Measurements from ENCODE around the gene PLAGL1. TPM values are rescaled to one million over a fixed set of nuclear protein-coding genes. Genes with fewer than 3 reads are reported as not detected.
A peak's percentile ranks its signal among the peaks of the same experiment; 100 is the strongest.

PLAGL1 gene
- total and polyA plus RNA-seq, 2 donors (not counting 1 experiment from before 2014, with no cell fraction given) = 23.6 to 36.0 TPM

GRCh38 chr6:144036835-144037195 lies 28.8 kb upstream of the PLAGL1 start:
- no peak overlapping the region for H3K27ac Mint-ChIP-seq
- Histone ChIP-seq H3K4me3 (ENCODE audit: control extremely low read depth in 1 of 5, extremely low read depth in 1 of 5, insufficient read depth in 1 of 5, low read depth in 2 of 5, low read length in 4 of 5) (peak overlapping the region in 2 of 5 experiments; percentile 30 to 61), H3K9ac (ENCODE audit: low read length) (peak overlapping the region; percentile 40), H4K20me1 (ENCODE audit: control insufficient read depth, insufficient read depth, low read length, poor library complexity, severe bottlenecking) (no peaks in the 10 kb centered on the region), H3K27ac (ENCODE audit: low read length in 2 of 2) (no peak overlapping the region), H3K4me1 (ENCODE audit: control insufficient read depth in 2 of 2, insufficient read depth in 2 of 2, low read length in 2 of 2) (peaks cover 11 to 13% of the 10 kb centered on the region in 2 donors), H3K27me3 (replicated peaks in 1 of 4; ENCODE audit: control extremely low read depth in 1 of 4, control insufficient read depth in 3 of 4, insufficient read depth in 4 of 4, low read length in 3 of 4) (no peaks in the 10 kb centered on the region), H2AFZ (ENCODE audit: insufficient read depth, low read depth, low read length, poor library complexity, severe bottlenecking) (peak overlapping the region; percentile 60), H3K79me2 (ENCODE audit: control insufficient read depth, insufficient read depth, low read length) (no peaks in the 10 kb centered on the region), H3K36me3 (replicated peaks in 1 of 2; ENCODE audit: control extremely low read depth in 1 of 2, control insufficient read depth in 1 of 2, extremely low read depth in 1 of 2, insufficient read depth in 2 of 2, low read length in 1 of 2) (no peaks in the 10 kb centered on the region), H3K4me2 (replicated peaks; ENCODE audit: low read depth, low read length, poor library complexity, severe bottlenecking) (peak overlapping the region; percentile 60), H3K9me3 (ENCODE audit: control extremely low read depth in 1 of 3, control insufficient read depth in 2 of 3, insufficient read depth in 1 of 3, low read length in 2 of 3) (peaks cover 4 to 9% (median 6%) of the 10 kb centered on the region in 3 donors)
- WGBS (ENCODE audit: insufficient coverage) = no CpG with 5 or more reads among the region's 3 CpGs
- TF ChIP-seq EZH2 (IDR thresholded peaks at IDR 0.05; ENCODE audit: borderline replicate concordance, insufficient read depth, low read depth, low read length, poor library complexity, severe bottlenecking) (no peak), CTCF (IDR thresholded peaks at IDR 0.05) (no peak)
- peaks cover 16% of the 10 kb centered on the region for H3K4me1 Mint-ChIP-seq
- DNase-seq = no peak
- H3K4me3 Mint-ChIP-seq = peak overlapping the region; percentile 46
- peaks cover 6% of the 10 kb centered on the region for H3K9me3 Mint-ChIP-seq (ENCODE audit: insufficient read depth)
- intact Hi-C loops (cut with micrococcal nuclease) = no loop called here
- POLR2A ChIA-PET = no interaction called here
- H3K27me3 Mint-ChIP-seq = no peaks in the 10 kb centered on the region
- ATAC-seq (ENCODE audit: low read depth) = no peak
- CTCF ChIA-PET = interaction anchor here (1.0 to 1.5 kb wide), 2 partner anchors 23 to 97 kb away, joined by 4 to 5 read pairs; no protein-coding TSS in a partner anchor

- ATAC-seq (ENCODE audit: low read depth) (peak; percentile 21), DNase-seq (peak; percentile 17)
- Histone ChIP-seq H3K27me3 (replicated peaks in 1 of 4; ENCODE audit: control extremely low read depth in 1 of 4, control insufficient read depth in 3 of 4, insufficient read depth in 4 of 4, low read length in 3 of 4) (no peaks in the 10 kb centered on the region), H3K4me2 (replicated peaks; ENCODE audit: low read depth, low read length, poor library complexity, severe bottlenecking) (peak overlapping the region; percentile 60), H4K20me1 (ENCODE audit: control insufficient read depth, insufficient read depth, low read length, poor library complexity, severe bottlenecking) (no peaks in the 10 kb centered on the region), H3K9me3 (ENCODE audit: control extremely low read depth in 1 of 3, control insufficient read depth in 2 of 3, insufficient read depth in 1 of 3, low read length in 2 of 3) (peaks cover 4 to 9% (median 6%) of the 10 kb centered on the region in 3 donors), H3K4me3 (ENCODE audit: control extremely low read depth in 1 of 5, extremely low read depth in 1 of 5, insufficient read depth in 1 of 5, low read depth in 2 of 5, low read length in 4 of 5) (peak overlapping the region in 3 of 5 experiments; percentile 6 to 61 (median 30)), H3K36me3 (replicated peaks in 1 of 2; ENCODE audit: control extremely low read depth in 1 of 2, control insufficient read depth in 1 of 2, extremely low read depth in 1 of 2, insufficient read depth in 2 of 2, low read length in 1 of 2) (no peaks in the 10 kb centered on the region), H2AFZ (ENCODE audit: insufficient read depth, low read depth, low read length, poor library complexity, severe bottlenecking) (peak overlapping the region; percentile 60), H3K27ac (ENCODE audit: low read length in 2 of 2) (no peak overlapping the region), H3K4me1 (ENCODE audit: control insufficient read depth in 2 of 2, insufficient read depth in 2 of 2, low read length in 2 of 2) (peaks cover 11 to 13% of the 10 kb centered on the region in 2 donors), H3K9ac (ENCODE audit: low read length) (peak overlapping the region; percentile 40), H3K79me2 (ENCODE audit: control insufficient read depth, insufficient read depth, low read length) (no peaks in the 10 kb centered on the region)
- no peak for TF ChIP-seq CTCF (IDR thresholded peaks at IDR 0.05)
- no peak for TF ChIP-seq EZH2 (IDR thresholded peaks at IDR 0.05; ENCODE audit: borderline replicate concordance, insufficient read depth, low read depth, low read length, poor library complexity, severe bottlenecking)
- 18% methylated on average over 6 of the region's 8 CpGs for WGBS (ENCODE audit: insufficient coverage)
- H3K4me3 Mint-ChIP-seq = peak overlapping the region; percentile 46
- peaks cover 3% of the 10 kb centered on the region for H3K9me3 Mint-ChIP-seq (ENCODE audit: insufficient read depth)
- POLR2A ChIA-PET = no interaction called here
- H3K4me1 Mint-ChIP-seq = peaks cover 16% of the 10 kb centered on the region
- H3K27ac Mint-ChIP-seq = no peak overlapping the region
- intact Hi-C loops (cut with micrococcal nuclease) = no loop called here
- CTCF ChIA-PET = interaction anchor here (1.0 to 1.5 kb wide), 2 partner anchors 23 to 96 kb away, joined by 4 to 5 read pairs; no protein-coding TSS in a partner anchor
- H3K27me3 Mint-ChIP-seq = no peaks in the 10 kb centered on the region
Observed at GRCh38 chr6:144036064-144036834, 28.2 kb upstream of the PLAGL1 start.
